Right lobe of liver (tissue), 6 donors: ENCODE measurements around the gene PRSS35. TPM values are rescaled to one million over a fixed set of nuclear protein-coding genes. Genes with fewer than 3 reads are reported as not detected.

ENCODE experiments used
- ATAC-seq, 4 donors: fragments of 200-7000 bp; cut with Tn5 transposase; one replicate each; pipeline ENCODE4 v1.9.1; 2020; ENCODE audit warnings: mild to moderate bottlenecking in 4 of 4, moderate library complexity in 4 of 4
- DNase-seq, 3 donors: peaks; one replicate each; pipeline ENCODE4 v3.0.0-alpha.2; 2020
- H3K27ac ChIP-seq, 3 donors: fragments of 200-600 bp; one replicate each; pipeline ENCODE4 v1.8.0; 2022
- H3K27me3 ChIP-seq, 2 donors: fragments of 200-600 bp; one replicate each; pipeline ENCODE4 v1.8.0; 2022
- H3K36me3 ChIP-seq, 4 donors: fragments of 200-600 bp; sonication (generic) in 1 of 4; one replicate each; pipeline versions ENCODE4 v1.5.1 to v1.8.0; 2017 to 2022; ENCODE audit warnings: control low read depth in 1 of 4
- H3K4me1 ChIP-seq, 4 donors: fragments of 200-600 bp; sonication (generic) in 1 of 4; one replicate each; pipeline versions ENCODE4 v1.5.1 to v1.8.0; 2017 to 2022; ENCODE audit warnings: control low read depth in 1 of 4
- H3K4me3 ChIP-seq, 3 donors: fragments of 200-600 bp; one replicate each; pipeline ENCODE4 v1.8.0; 2022
- H3K9me3 ChIP-seq, 4 donors: fragments of 200-600 bp; sonication (generic) in 1 of 4; one replicate each; pipeline versions ENCODE4 v1.5.1 to v1.8.0; 2017 to 2022; ENCODE audit warnings: control low read depth in 1 of 4
- POLR2A ChIP-seq: fragments of 450-650 bp; IDR thresholded peaks from one replicate; pipeline ENCODE4 v1.6.1; 2017; ENCODE audit warnings: antibody characterized with exemption, mild to moderate bottlenecking
- WGBS: methylation state at CpG from one replicate; pipeline ENCODE4 v1.1.6; 2018; ENCODE audit warnings: low coverage, low lambda C conversion rate; ENCODE audit not compliant: insufficient coverage; ENCODE audit errors: missing lambda C conversion rate; 5-methylcytosine and 5-hydroxymethylcytosine counted together
- intact Hi-C, 2 donors: fragments of 100-400 bp; cut with DNase I; formaldehyde crosslinking; loops; one replicate each; pipeline versions ENCODE4 v1.11.2 to v1.14.1; 2022
- total RNA-seq, 6 experiments: library from RNA; depleted of rRNA in 2 of 6; stranded (reverse); fragments of >200 nt in 2 of 6; fragmentation: NEBNext Ultra II Directional in 3 of 6; extraction: Animal tissue kit (Norgen Biotek cat#: 25700) in 3 of 6; gene quantifications; one replicate each; pipeline versions ENCODE4 v1.1.0 to v1.2.4, GENCODE V29; 2016 to 2023
- TF ChIP-seq, protein P1 (sequence below), 4 donors: fragments of 200-600 bp in 3 of 4; fragments of 450-650 bp in 1 of 4; IDR thresholded peaks; one replicate each; pipeline versions ENCODE4 v1.5.1 to v1.8.0; 2016 to 2022; ENCODE audit warnings: antibody characterized with exemption in 4 of 4, mild to moderate bottlenecking in 2 of 4
- donor health status: DM: no; HTN: yes; CAD: no.
- donor health status: DM: no; HTN: no; CAD: no.
- donor health status: DM: no; HTN: no; CAD: no.
- donor health status: DM: no; HTN: yes; CAD: no.
- donor health status: DM: no; HTN: yes; CAD: no.

The PRSS35 gene
- total RNA-seq, 6 experiments from 2014 or later: 0.20 TPM; not detected in 5

DNA sequence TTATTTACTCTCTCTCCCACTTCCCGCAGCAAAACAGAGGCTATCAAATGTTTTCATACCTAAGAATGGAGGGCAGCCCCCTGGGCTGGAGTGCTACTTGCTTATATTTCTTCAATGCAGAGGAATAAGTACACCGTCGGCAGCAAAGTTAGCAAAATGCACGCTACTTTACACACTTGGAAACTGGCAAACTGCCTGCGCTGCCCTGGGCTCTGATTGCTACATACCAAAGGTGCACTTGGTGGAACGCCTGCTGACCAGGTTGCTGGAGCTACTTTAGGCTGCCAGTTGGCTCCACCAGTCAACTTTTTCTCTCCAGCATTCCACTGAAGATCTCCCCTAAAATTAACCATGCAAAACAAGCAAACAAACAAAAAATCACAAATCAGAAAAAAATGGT is 62.4 kb downstream of the PRSS35 start:
- 61% methylated on average over 5 of the region's 6 CpGs for WGBS

More for the DNA sequence above, 62.4 kb downstream of the PRSS35 start:
- ATAC-seq: no peak
- Histone ChIP-seq H3K27me3 (no peaks in the 10 kb centered on the region), H3K27ac (no peak overlapping the region), H3K36me3 (no peaks in the 10 kb centered on the region), H3K4me3 (no peak overlapping the region), H3K4me1 (no peaks in the 10 kb centered on the region), H3K9me3 (no peaks in the 10 kb centered on the region)
- no peak for DNase-seq
- intact Hi-C loops: no loop called here
- TF ChIP-seq, protein P1, sequence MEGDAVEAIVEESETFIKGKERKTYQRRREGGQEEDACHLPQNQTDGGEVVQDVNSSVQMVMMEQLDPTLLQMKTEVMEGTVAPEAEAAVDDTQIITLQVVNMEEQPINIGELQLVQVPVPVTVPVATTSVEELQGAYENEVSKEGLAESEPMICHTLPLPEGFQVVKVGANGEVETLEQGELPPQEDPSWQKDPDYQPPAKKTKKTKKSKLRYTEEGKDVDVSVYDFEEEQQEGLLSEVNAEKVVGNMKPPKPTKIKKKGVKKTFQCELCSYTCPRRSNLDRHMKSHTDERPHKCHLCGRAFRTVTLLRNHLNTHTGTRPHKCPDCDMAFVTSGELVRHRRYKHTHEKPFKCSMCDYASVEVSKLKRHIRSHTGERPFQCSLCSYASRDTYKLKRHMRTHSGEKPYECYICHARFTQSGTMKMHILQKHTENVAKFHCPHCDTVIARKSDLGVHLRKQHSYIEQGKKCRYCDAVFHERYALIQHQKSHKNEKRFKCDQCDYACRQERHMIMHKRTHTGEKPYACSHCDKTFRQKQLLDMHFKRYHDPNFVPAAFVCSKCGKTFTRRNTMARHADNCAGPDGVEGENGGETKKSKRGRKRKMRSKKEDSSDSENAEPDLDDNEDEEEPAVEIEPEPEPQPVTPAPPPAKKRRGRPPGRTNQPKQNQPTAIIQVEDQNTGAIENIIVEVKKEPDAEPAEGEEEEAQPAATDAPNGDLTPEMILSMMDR (IDR thresholded peaks at IDR 0.05): no peak
- no peak for TF ChIP-seq POLR2A

Other genes starting within 250 kb of the PRSS35 start
- gene ME1, start 81.5 kb upstream of the PRSS35 start, total RNA-seq: 10 to 100 TPM; 10.1 to 18.2 (median 13.3) TPM
- not detected for gene SNAP91, start 196.6 kb downstream of the PRSS35 start, total RNA-seq